ENCODE results near the gene BCL11B.

DNA sequence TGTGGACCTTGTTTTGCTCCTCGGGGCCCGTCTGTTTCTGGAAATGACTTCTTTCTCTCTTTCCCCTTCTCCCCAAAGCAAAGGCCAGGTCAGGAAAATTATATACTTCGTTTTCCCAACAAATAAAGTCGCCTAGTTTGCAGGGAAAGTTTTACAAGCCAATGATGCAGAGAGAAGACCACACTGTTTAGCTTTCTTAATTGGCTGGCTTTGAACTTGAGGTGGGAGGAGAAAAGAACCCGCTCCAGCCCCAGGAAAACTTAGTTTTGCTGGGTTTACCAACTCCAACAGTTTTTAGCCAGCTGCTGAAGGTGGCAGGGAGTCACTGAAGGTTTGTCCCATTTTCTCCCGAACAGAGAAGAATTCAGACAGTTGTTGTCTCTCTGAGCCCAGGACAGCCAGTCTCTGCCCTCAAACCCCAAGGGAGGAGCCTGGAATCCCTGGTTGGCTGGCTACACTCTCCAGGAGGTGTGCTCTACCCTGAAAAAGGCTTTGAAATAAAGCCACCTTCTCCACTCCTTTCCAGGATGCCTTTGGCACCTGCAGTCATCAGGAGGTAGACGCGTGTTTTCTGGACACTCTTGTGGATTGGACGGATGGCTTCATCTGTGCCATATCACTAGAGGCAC is 24.8 kb downstream of the BCL11B start:
- TF ChIP-seq CTCF (IDR thresholded peaks at IDR 0.05) (no peak), POLR2AphosphoS5 (IDR thresholded peaks at IDR 0.05) (no peak)

Data from upper lobe of left lung (tissue), 4 donors.